ENCODE data around the gene THTPA. TPM values are rescaled to one million over a fixed set of nuclear protein-coding genes. Genes with fewer than 3 reads are reported as not detected.

Gene THTPA
- total and polyA plus RNA-seq, 9 of the 15 experiments (the other 6 are each of a cell fraction or from before 2014, with no cell fraction given), result 2.4 to 8.7 (median 5.2) TPM

GRCh38 chr14:23555533-23555881 lies 564 bp upstream of the THTPA start:
- Histone ChIP-seq H3K4me3 (peak overlapping the region; percentile 68), H3K79me2 (ENCODE audit: control insufficient read depth, insufficient read depth, low read length) (peaks cover 10% of the 10 kb centered on the region), H3K9me3 (replicated peaks; ENCODE audit: control insufficient read depth, insufficient read depth, low read depth, low read length) (no peaks in the 10 kb centered on the region), H2AFZ (ENCODE audit: low read depth, low read length) (peak overlapping the region; percentile 98), H3K36me3 (ENCODE audit: control insufficient read depth, insufficient read depth, low read length) (peaks cover 24% of the 10 kb centered on the region; the same call in 2 of the 3 replicates), H3K4me2 (ENCODE audit: insufficient read depth, low read length) (peak overlapping the region; percentile 86), H3K9ac (ENCODE audit: insufficient read depth in 1 of 2, low read depth in 2 of 2, low read length in 2 of 2) (peak overlapping the region; percentile 88 to 94; a peak in 2 of 4 replicates), H3K27ac (ENCODE audit: extremely low read depth, low read depth, low read length) (no peak overlapping the region; the same call in 2 of the 3 replicates), H3K27me3 (ENCODE audit: control insufficient read depth in 2 of 2, insufficient read depth in 2 of 2, low read length in 2 of 2) (peaks cover 0 to 3% of the 10 kb centered on the region in 2 experiments; a peak in 1 of 5 replicates), H3K4me1 (replicated peaks in 1 of 2; ENCODE audit: control insufficient read depth in 2 of 2, insufficient read depth in 2 of 2, low read length in 2 of 2) (peaks cover 8 to 27% of the 10 kb centered on the region in 2 experiments; a peak in 4 of 5 replicates), H4K20me1 (replicated peaks; ENCODE audit: control insufficient read depth, insufficient read depth, low read length) (0 out of 2 replicates have a peak, but pooled peaks cover 3% of the 10 kb centered on the region), H3K9me1 (ENCODE audit: control insufficient read depth, insufficient read depth, low read length) (no peaks in the 10 kb centered on the region)
- ChIA-PET POLR2A (interaction anchor here (0.6 to 1.4 kb wide), 3 partner anchors 14 to 234 kb away, joined by 3 to 5 read pairs (median 4); no protein-coding TSS in a partner anchor), CTCF (ENCODE audit: low intra/inter-chr PET ratio) (no interaction called here)
- ATAC-seq (no peak), DNase-seq (ENCODE audit: extremely low read depth in 1 of 4, low spot score in 3 of 4) (peak in 1 of 4 experiments; percentile 28), FAIRE-seq (no peak)
- in situ Hi-C loops (cut with MboI), result loop anchor here (5.0 kb wide), 1 partner anchor 68 kb away; no protein-coding TSS in a partner anchor
- intact Hi-C loops (cut with micrococcal nuclease), result loop anchor here (10.0 kb wide), 1 partner anchor 231 kb away; the partner anchor contains the start of gene PABPN1
- no TSS peak for BruUV-seq (replicated peaks)
- TF ChIP-seq HMGXB4 (CRISPR knock-in tag; IDR thresholded peaks at IDR 0.05), result 0 out of 2 replicates have a peak, but pooled peaks have one; percentile 40
- TF ChIP-seq SAFB2 (IDR thresholded peaks at IDR 0.05; ENCODE audit: borderline replicate concordance, low read depth, low read length, severe bottlenecking), result no peak
- peak; percentile 64 for TF ChIP-seq VEZF1 (CRISPR knock-in tag; IDR thresholded peaks at IDR 0.05)
- WGBS (ENCODE audit: insufficient coverage, low coverage, missing lambda C conversion rate), result 6% methylated on average over 10 of the region's 14 CpGs
